ENCODE measurements around the gene ZSCAN20.
"Not testable (repeated sequence)": the region's sequence is repeated elsewhere in the genome, so short reads cannot be mapped to it uniquely, and the experiment has no call there.

Gene ZSCAN20

DNA sequence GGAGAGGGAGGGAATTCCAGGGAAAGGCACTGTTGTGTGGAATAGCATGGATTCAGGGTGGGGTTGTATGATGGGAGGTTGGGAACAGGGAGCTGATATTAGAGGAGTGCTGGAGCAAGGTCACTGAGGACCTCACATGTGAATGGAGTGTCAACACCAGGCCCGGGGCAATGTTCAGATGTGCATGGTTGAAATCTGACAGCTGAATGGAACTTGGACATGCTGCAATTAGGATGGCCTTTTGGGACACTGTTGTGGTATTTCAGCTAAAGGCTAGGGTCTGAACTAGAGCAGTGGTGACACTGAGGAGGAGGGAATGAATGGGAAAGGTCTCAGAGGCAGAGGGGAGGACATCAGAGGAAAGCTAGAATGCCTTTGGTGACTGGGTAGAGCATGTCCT is 25.0 kb downstream of the ZSCAN20 start:
- DNase-seq = no peak

DNA sequence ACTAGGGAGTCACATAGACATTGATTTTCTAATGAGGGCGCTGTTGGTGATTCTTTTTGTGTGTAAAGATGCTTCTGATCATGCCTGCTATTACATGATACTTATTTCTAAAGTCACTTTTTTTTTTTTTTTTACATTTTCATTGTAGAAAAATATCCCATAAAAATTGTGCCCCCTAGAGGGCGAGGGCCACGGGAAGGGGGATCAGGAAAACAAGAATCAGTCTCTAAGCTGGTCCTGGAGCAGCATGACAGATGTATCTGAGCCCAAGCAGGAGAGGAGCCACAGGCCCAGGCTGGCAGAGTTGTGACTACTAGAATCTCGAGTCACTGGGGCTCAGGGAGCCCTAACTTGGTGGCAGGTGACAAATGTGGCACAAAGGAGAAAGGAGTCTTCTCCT is 28.1 kb downstream of the ZSCAN20 start:
- DNase-seq = no peak

DNA sequence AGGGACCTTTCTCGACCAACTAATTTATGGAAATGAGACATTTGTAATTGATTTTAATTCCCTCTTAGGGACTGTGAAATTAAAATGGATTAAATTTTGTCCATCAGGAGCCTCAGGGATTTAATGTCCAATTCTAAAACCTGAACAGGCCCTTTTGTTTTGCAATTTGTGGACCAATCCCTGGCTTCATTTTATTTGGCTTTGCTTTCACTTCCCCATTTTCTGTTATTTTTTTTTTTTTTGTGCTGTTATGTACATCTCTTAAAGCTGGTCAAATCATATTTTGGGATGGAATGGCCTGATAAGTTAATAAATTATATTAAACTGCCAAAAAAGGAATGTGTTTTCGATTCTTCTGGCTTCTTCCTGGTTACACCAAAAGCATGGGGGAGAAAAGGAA is 28.9 kb downstream of the ZSCAN20 start:
- no peak for DNase-seq

DNA sequence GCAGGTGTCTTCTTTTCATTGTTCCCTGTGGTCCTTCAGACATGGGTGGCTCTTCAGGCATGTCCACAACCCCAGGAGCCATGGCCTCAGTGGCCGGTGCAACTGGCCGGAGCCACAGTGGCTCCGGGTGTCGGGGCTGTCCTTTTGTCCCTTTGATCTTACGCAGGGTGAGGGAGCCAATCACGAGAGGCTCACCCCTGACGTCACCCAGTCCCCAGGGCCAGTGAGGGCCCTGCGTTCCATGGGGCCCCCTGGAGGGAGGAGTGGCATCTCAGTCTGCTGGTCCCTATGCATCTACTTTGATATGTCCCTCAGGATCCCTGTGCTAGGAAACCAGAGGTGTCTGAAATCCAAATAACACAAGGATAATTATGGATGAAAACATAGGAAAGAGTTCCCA is 29.3 kb downstream of the ZSCAN20 start:
- no peak for DNase-seq

DNA sequence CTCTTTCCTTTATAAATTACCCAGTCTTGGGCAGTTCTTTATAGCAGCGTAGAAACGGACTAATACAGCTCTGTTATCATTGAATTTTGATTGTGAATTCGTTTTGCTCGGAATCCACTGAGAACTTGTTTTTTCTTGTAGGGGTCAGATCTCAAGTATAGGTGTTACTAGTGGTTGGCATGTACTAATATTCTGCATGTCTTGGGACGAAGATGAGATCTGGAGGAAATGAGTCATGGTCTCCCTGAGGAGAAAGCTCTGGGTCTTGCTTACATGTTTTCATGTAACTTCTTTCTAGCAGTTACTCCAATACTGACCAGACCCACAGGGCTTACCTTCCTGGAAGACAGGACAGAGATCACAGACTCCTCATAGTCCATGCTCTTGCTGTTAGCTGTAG is 30.3 kb downstream of the ZSCAN20 start:
- peak; percentile 60 for DNase-seq

DNA sequence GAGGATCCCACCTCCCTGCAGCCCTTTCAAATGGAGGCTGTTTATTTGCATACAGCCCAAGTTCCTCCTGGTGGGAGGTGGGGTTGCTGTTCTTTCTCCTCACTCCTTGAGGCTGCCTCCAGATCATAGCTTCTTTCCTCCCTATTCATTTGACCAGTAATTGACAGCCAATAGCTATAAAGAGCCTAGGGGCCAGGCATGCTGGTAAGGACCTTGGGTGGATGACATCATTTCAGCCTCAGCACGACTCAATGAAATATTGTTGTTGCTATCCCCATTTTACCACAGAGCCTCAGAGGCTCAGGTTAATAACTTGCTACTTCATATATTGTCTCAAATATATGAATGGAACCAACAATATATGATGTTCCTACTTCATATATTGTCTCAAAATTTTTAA is 31.1 kb downstream of the ZSCAN20 start:
- no peak for DNase-seq

DNA sequence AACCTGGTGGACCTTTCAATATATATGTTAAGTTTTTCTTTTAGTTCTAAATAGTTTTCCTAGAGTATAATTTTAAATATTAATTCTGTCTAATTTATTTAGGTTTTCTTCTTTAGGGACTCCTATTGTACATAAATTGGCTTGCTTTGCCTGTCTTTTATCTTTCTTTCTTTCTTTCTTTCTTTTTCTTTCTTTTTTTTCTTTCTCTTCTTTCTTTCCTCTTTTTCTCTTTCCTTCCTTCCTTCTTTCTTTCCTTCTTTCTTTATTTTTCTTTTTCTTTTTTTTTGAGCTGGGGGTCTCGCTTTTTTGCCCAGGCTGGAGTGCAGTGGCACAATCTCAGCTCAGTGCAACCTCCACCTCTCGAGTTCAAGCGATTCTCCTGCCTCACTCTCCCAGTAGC is 35.2 kb downstream of the ZSCAN20 start:
- DNase-seq = no peak

DNA sequence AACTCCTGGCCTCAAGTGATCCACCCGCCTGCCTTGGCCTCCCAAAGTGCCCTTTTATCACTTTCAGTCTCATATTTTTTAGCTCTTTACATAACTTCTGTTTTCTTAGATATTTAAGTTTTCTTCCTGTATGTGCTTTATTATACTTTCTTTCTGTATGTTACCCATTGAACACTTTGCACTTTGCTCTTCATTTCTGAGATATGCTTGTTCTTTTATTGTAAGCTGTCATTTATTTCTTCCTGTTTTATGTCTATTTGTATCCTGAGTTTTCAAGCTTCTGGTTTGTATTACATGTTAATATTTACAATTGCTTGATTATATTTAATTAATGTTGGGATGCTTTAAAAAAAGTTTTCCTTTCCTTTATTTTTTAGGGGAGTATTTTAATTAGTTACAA is 35.7 kb downstream of the ZSCAN20 start:
- no peak for DNase-seq

DNA sequence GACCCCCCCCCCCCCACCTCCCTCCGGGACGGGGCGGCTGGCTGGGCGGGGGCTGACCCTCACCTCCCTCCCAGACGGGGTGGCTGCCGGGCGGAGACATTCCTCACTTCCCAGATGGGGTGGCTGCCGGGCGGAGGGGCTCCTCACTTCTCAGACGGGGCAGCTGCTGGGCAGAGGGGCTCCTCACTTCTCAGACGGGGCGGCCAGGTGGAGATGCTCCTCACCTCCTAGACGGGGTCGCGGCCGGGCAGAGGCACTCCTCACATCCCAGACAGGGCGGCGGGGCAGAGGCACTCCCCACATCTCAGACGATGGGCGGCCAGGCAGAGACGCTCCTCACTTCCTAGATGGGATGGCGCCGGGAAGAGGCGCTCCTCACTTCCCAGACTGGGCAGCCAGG is 36.8 kb downstream of the ZSCAN20 start:
- DNase-seq = not testable (repeated sequence)

DNA sequence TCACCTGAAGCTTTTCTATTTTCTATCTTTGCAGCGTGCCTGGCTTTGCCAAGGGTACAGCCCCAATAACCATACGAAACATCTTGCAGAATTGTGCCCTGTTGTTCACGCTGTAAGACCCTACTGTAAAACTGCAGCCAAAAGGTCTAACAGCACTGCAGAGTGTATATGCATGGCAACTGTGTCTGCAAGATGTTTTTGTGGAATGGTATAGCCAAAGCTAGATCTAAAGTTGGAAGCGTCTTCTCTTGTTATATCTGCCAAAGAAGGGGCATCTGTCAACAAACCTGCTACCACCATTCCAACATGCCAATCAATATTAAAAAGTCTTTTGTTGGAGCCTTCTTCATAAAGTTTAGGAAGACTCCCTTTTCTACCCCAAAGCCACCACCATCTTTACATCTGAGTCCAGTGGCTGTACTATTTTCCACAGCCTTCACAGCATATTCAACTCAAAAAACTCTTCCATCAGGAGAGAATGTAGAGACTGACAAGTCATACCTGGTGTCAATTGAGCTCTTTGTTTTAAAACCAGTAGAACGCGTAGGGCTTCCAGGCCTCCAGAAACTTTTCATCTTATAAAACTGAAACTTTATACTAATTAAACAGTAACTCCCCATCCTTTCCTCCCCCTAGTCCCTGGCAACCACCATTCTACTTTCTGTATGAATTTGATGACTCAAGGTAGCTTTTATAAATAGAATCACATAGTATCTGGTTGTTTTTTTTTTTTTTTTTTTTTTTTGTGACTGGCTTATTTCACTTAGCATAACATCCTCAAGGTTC is 40.0 kb downstream of the ZSCAN20 start:
- no peak for DNase-seq

DNA sequence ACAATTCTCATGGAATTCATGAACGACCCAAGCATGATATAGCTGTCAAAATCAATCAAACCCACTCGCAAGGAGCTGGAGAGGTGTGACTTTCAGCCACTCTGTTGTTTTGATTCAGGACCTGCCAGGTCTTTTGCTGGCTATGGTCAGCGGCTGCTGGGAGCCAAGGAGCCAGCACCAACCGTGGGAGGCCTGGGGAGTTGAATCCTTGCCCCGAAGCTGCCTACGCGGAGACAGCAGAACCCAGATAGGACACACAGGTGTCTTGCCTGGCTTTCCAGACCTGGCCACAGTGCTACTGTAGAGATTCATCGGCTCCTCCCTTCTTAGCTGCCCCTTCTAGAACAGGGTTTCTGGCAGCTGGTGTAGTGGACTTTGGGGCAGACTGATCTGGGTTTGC is 42.7 kb downstream of the ZSCAN20 start:
- no peak for DNase-seq

DNA sequence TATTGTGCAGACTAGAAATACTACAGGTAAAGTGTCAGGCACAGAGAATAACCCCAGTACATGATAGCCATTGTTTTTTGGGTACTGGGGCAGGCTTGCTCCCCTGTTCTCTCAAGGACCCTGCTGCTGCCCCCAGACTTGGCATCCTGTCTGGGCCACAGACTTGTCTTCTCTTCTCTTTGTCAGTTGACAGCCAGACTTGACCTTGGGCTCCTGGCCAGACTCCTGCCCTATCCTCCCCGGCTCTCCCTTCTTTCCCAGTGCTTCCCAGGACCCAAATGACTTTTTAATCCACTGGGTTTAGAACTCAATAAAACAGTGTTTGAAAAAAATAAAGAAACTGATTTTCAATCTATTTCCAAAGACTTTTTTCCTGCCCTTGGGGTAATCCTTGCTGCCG is 43.2 kb downstream of the ZSCAN20 start:
- DNase-seq = no peak

DNA sequence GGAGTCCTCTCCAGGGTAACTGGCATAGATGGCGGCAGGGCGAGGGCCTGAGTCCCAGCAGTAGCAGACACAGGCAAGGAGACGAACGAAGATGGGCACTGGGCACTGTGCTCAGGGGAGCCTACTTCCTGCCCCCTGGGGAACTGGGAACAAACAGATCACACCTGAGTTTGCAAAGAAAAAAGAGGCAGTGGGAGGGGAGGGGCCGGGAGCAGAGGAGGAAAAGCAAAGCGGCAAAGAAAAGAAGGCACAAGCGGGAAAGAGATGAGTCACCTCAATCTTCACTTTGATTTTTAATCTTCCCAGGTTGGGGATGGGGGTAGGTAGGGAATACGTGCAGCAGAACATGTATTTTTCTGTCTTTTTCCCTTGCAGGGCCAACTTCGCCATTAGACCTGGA is 44.0 kb downstream of the ZSCAN20 start:
- DNase-seq = no peak

DNA sequence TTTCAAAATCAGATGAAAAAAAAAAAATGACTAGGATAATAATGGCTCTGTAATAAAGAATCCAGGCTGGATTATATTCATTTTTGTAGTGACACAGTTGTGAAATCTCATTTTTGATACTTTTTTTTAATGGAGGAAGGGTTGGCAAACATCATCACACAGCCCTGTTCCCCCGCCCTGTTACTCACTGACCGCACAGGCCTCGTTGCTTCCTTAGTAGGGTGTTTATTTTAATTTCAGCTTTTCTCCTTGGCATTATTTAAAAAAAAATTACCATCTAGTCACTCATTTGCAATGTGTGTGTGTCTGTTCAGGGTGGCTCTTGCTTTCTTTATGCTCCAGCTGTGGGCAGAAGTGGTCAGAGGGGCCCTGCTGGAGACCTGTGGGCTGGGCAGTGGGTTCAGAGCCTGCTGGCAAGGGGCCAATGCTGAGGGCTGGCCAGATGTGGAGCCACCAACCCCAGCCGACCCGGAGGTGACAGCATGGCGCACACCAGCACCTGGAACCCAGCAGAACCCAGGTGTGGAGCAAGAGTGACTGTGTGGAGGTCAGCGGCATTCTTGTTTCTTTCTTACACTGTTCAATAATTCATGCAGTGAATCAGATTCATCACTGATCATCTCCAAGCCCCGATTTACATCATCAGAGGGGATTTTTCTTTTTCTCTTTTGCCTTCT is 44.6 kb downstream of the ZSCAN20 start:
- no peak for DNase-seq

DNA sequence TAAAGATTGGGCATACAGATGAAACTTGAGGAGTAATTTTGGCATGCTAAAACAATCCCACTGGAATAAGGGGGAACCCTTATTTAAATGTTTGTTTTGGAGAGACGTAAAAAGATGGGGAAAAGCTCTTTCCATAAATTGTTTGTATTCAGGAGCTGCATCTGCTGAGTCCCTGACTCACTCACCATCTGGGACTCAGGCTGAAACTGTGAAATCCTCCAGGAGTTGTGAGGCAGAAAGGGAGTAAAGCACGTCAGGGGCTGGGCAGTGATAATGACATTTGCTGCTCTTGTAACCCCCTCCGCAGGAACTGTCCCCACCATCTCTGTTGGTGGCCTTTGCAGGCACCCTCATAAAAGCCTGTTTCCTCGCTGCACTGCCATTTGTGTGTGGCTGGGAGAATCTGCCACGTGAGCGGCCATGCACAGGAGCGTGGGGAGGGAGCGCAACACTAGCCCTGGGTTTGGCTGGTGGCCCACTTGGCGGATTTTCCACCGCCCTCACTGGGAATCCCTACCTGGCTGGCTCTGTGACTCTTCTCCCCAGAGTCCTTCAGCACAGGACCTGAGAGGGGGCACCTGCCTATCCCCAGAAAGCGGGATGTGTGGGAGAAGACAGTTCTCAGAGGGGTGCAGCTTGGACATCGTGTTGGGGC is 45.3 kb downstream of the ZSCAN20 start:
- DNase-seq = no peak

DNA sequence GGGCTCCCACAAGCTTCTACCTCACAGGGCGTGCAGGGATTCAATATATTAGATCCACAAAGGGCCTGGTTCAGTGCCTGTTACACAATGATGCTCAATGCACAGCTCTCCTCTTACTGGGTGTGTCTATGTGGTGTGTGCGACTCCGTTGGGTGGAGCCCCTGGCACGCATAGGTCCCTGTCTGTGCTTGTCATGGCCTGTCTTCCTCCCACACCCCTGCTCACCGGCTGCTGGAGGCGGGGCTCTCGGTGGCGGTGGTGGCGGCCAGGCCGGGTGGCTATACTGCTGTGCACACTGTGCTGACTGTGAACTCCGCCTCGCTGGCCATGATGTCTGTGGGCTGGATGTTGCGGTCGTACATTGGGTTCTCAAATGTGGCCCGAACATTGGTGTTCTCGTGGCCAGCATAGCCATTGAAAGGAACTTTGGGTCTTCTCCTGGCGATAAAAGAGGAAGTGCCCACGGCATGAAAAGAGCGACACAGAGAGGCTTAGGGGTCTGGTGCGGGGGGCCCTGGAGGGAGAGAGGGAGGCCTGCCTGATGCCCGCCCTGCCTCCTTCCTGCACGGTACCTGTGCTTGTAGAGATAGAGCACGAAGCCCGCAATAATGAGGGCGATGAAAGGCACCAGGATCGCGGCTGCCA is 46.9 kb downstream of the ZSCAN20 start:
- DNase-seq = no peak

DNA sequence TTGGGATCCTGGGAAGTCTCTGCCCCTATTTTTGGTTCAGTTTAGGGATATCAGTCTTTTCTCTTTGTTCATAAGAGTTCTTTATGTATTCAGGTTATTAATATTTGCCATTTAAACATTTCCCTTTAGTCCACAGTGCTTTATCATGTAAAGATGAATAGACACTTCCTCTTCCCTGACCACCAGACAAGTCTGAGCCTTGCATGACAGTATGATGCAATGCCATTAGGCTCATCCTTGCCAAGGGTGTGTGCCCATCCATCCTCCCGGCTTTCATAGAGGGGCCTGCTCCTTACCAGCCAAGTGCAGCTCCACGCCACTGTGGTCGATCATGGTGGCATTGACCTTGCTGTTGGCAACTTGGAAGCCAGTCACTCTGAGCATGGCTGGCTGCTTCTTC is 52.1 kb downstream of the ZSCAN20 start:
- DNase-seq = no peak

DNA sequence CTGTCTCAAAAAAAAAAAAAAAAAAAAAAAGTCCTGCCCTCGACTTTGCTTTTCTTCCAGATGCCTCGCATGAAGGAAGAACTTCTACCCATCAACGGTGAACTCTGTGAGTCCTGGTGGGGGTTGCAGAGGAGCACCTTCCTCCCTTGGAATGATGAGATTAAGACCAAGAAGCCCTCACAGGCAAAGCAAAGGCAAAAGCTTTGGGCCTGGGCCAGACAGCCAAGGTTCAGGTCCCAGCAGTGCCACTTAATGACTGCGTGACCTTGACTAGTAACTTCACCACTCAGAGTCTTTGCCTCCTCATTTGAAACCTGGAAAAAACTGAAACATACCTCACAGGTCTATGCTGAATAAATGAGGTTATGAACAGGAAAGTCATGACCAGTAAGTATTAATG is 55.5 kb downstream of the ZSCAN20 start:
- no peak for DNase-seq

DNA sequence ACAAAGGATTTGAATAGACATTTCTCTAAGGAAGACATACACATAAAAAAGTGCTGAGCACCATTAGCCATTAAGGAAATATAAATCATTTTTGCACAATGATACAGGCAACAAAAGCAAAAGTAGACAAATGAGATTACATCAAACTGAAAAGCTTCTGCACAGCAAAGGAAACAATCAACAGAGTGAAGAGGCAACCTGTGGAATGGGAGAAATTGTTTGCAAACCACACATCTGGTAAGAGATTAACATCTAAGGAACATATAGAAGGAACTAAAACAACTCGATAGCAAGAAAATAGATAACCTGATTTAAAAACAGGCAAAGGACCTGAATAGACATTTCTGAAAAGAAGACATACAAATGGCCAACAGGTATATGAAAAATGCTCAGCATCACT is 57.5 kb downstream of the ZSCAN20 start:
- DNase-seq = no peak

DNA sequence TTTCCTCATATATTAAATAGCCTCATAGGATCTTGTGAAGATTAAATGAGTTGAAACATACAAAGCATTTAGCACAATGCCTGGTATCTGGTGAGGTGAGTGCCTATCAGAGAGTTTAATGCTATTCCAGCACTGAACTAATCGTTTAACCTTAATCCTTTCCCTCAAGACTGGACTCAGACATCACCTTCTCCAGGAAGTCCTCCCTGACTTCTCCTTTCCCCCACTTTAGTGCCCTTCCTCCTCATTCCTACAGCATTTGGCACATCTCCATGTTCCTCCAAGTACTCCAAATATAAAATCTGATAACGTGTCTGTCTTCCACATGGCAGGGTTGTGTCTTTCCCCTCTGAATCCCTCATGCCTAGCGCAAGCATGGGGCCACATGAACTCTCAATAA is 59.8 kb downstream of the ZSCAN20 start:
- DNase-seq = no peak

DNA sequence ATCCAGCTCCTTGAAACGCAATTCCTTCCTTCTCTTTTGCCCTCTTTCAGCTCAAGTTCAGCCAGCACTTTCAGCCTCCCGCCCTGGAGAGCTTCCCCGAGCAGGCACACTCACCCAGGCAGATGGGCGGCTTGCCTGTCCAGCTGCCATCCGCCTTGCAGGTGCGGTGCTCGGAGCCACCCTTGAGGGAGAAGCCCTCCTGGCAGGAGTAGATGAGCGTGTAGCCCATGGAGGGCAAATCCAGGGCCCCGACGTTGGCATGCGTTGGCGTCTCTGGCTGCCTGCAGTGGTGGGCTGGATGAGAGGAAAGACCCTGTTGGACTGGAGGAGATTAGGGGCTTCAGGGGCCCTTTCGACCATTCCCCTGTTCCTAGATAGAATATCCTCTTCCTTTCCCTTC is 60.5 kb downstream of the ZSCAN20 start:
- DNase-seq = no peak

DNA sequence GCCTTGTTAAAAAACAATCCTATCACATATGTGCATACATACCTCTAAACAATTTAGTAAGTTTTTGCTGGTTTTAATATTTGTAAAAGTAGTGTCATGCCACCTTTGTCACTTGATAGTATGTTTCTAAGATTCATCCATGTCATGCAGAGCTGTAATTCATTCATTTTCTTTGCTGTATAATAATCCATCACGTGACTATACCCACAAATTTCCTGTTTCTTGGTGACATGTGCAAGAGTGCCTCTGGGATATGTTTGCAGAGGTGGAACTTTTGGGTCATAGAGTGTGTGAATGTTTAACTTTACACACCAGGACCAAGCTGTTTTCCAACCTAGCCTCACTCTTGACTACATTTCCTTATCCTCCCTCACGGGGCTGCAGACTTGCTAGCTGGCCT is 62.9 kb downstream of the ZSCAN20 start:
- no peak for DNase-seq

DNA sequence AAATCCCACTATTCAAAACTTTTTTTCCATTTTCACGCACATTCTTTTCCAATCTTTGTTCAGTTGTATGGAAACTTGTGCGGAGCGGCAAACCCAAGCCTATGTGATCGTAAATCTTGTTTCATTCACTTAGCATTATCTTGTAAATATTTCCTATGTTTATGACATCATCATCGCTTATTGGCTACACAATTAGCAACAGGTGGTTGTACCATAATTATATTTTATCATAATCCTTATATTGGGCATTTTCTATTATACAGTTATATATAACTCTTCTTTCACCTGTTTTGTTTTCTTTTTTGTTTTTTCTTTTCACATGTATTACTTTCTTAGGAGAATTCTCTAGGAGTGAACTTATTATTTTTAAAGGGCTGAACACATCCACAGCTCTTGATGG is 65.4 kb downstream of the ZSCAN20 start:
- DNase-seq = no peak

DNA sequence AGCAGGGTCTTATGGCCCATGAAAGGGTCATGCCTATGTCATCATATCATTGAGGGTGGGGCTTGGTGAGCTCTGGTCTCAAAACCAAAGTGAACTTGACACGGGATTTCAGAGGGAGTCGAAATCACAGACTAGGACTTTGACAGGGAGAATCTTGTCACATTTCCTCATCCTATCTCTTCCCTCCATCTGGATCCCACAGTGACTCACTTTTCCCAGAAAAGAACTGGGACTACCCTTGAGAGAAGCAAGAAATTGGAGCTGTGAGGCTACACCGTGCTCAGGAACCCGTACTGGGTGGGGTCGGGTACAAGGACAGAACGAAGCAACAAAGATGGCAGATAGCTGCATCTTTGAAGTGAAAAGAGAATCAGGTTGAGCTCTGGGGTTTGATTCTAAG is 69.5 kb downstream of the ZSCAN20 start:
- DNase-seq = no peak
